Endothelial cell of umbilical vein (primary cell): ENCODE results near the gene TTC9B. TPM values are rescaled to one million over a fixed set of nuclear protein-coding genes. Genes with fewer than 3 reads are reported as not detected.

Experiments
- BruUV-seq: library from RNA; stranded (reverse); fragments of 400-500 nt; replicated peaks from 2 replicates; lab custom pipeline; 2021; lab: Mats Ljungman, UMichigan
- CTCF ChIA-PET: fragments of 300-600, 350-600 bp; sonication (Branson Sonifier 250); formaldehyde crosslinking; loops from one replicate; lab custom pipeline; 2021; ENCODE audit warnings: antibody characterized with exemption, inconsistent platforms; lab: Charles Lee
- POLR2A ChIA-PET: fragments of 300-600, 350-600 bp; sonication (Branson Sonifier 250); formaldehyde crosslinking; loops from one replicate; lab custom pipeline; 2021; ENCODE audit warnings: antibody characterized with exemption, inconsistent platforms; lab: Charles Lee
- DNase-seq: peaks from one replicate; pipeline ENCODE4 v3.0.0-alpha.2; 2011; ENCODE audit warnings: low read depth, low spot score
- FAIRE-seq: peaks from 2 replicates; lab custom pipeline; 2011; peaks lifted over from hg19 to GRCh38; lab: Jason Lieb, UNC
- H2AFZ ChIP-seq: 2 replicates; pipeline ENCODE4 v1.6.0; 2012; ENCODE audit warnings: low read depth, low read length, control low read depth, inconsistent platforms
- H3K27ac ChIP-seq: 2 replicates; pipeline ENCODE4 v1.5.1; 2011; ENCODE audit warnings: low read depth, mild to moderate bottlenecking, control low read depth, low read length, moderate library complexity; ENCODE audit not compliant: insufficient read depth
- H3K27me3 ChIP-seq, 2 experiments: 2 replicates each; pipeline versions ENCODE4 v1.6.0 to v1.6.1; 2011; ENCODE audit warnings: low read length in 2 of 2, mixed read lengths in 1 of 2; ENCODE audit not compliant: control insufficient read depth in 2 of 2, insufficient read depth in 2 of 2
- H3K36me3 ChIP-seq, 2 experiments: 2 replicates in 1 of 2; 3 replicates in 1 of 2; pipeline ENCODE4 v1.5.1; 2011; ENCODE audit warnings: low read length in 2 of 2, mild to moderate bottlenecking in 1 of 2, moderate library complexity in 1 of 2; ENCODE audit not compliant: control insufficient read depth in 2 of 2, insufficient read depth in 2 of 2; ENCODE audit errors: extremely low read depth in 1 of 2
- H3K4me1 ChIP-seq: 3 replicates; pipeline ENCODE4 v1.5.1; 2011; ENCODE audit warnings: mild to moderate bottlenecking, low read length; ENCODE audit not compliant: control insufficient read depth, insufficient read depth; ENCODE audit errors: extremely low read depth
- H3K4me2 ChIP-seq: 2 replicates; pipeline ENCODE4 v1.6.1; 2011; ENCODE audit warnings: low read length, control low read depth, mixed read lengths; ENCODE audit not compliant: insufficient read depth
- H3K4me3 ChIP-seq, 3 experiments: fragments of 200-600 bp in 1 of 3; sonication (generic), shearing (Covaris generic) in 1 of 3; replicated peaks in 1 of 3; 2 replicates each; pipeline ENCODE4 v1.5.1; 2011 to 2016; ENCODE audit warnings: control low read depth in 3 of 3, low read length in 3 of 3, mild to moderate bottlenecking in 2 of 3, inconsistent platforms in 1 of 3, low read depth in 1 of 3, moderate library complexity in 1 of 3; ENCODE audit not compliant: insufficient read depth in 1 of 3
- H3K79me2 ChIP-seq: 2 replicates; pipeline ENCODE4 v1.6.0; 2012; ENCODE audit warnings: low read length, inconsistent platforms; ENCODE audit not compliant: control insufficient read depth, insufficient read depth
- H3K9ac ChIP-seq: replicated peaks from 2 replicates; pipeline ENCODE3; 2011; ENCODE audit warnings: low read length, control low read depth; ENCODE audit not compliant: insufficient read depth; ENCODE audit errors: extremely low read depth
- H3K9me1 ChIP-seq: replicated peaks from 3 replicates; pipeline ENCODE4 v1.6.0; 2011; ENCODE audit warnings: mild to moderate bottlenecking, low read length; ENCODE audit not compliant: control insufficient read depth, insufficient read depth; ENCODE audit errors: extremely low read depth
- H3K9me3 ChIP-seq: replicated peaks from 2 replicates; pipeline ENCODE4 v1.5.1; 2012; ENCODE audit warnings: low read length, inconsistent platforms; ENCODE audit not compliant: control insufficient read depth, insufficient read depth
- H4K20me1 ChIP-seq: replicated peaks from 2 replicates; pipeline ENCODE3; 2011; ENCODE audit warnings: mild to moderate bottlenecking, low read length; ENCODE audit not compliant: control insufficient read depth, insufficient read depth; ENCODE audit errors: extremely low read depth
- FOS ChIP-seq: IDR thresholded peaks from 2 replicates; pipeline ENCODE4 v1.6.1; 2011; ENCODE audit warnings: mild to moderate bottlenecking, low read length, moderate library complexity, borderline replicate concordance; ENCODE audit not compliant: insufficient read depth
- POLR2AphosphoS5 ChIP-seq: IDR thresholded peaks from 2 replicates; pipeline ENCODE4 v1.6.1; 2012; ENCODE audit warnings: low read depth, mild to moderate bottlenecking, control low read depth, low read length, moderate library complexity; ENCODE audit not compliant: insufficient read depth
- dilution Hi-C: fragments of 300-500 bp; cut with MboI; formaldehyde crosslinking; loops from one replicate; pipeline ENCODE4 v1.15.0; 2019; ENCODE audit warnings: low sequenced_read_pairs; ENCODE audit not compliant: extremely low pct_ligation_motif_present
- intact Hi-C: fragments of 100-400 bp; cut with micrococcal nuclease; formaldehyde crosslinking; loops from one replicate; pipeline ENCODE4 v1.10.0; 2022
- polyA plus RNA-seq, 4 experiments: library from polyadenylated mRNA; depleted of rRNA in 3 of 4; stranded (reverse) in 3 of 4; unstranded in 1 of 4; fragments of >200 nt; gene quantifications; 2 replicates each; pipeline versions ENCODE4 v1.2.1 to v1.2.3, GENCODE V29; 2011 to 2012; ENCODE audit warnings: missing spikeins in 1 of 4
- total RNA-seq: library from RNA; stranded (reverse); gene quantifications from 2 replicates; pipeline ENCODE4 v1.2.3, GENCODE V29; 2021
- TF ChIP-seq, protein P1 (sequence below), 2 donors: IDR thresholded peaks; 1 replicate in 1 of 2; 2 replicates in 1 of 2; pipeline ENCODE4 v1.5.1; 2011; ENCODE audit warnings: low read length in 2 of 2, mild to moderate bottlenecking in 2 of 2, moderate library complexity in 2 of 2, control low read depth in 1 of 2, inconsistent platforms in 1 of 2, low read depth in 1 of 2; ENCODE audit not compliant: insufficient read depth in 1 of 2; ENCODE audit errors: extremely low read depth in 1 of 2

The TTC9B gene
- total and polyA plus RNA-seq, 2 donors (not counting 3 experiments of a cell fraction or from before 2014, with no cell fraction given), result not detected

DNA sequence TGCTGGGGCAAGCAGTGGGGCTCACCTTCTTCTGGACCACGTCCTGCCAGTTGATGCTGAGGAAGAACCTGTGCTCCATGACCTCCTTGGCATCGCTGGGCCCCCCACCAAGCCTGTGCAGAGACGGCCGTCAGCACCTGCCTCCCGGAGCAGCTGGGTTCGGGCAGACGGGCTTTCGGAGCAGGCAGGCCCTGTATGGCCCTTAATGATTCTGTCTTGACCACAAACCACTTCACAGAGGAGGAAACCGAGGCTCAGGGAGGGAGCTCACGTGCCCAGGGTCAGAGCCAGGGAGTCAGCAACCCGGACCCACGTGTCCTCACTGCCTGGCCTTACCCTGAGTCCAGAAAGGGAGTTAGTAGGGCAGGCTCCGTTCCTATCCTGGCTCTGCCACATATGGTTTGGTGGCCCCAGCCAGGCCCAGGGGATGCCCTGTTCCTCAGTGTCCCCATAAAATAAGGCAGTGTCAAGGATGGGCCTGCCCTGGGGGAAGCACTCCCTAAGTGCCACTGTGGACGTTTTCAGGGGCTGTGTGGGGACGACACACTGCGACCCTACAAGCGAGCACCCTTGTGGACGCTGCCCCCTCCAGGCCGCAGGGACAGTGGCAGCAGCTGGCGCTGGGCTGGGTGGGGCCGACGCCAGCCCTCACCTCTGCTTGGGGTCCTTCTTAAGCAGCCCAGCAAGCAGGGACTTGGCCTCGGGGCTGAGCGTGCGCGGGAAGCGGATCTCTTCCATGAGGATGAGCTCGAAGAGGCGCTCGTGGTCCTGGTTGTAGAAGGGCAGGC lies 17.2 kb upstream of the TTC9B start:
- H3K4me2 ChIP-seq, result no peak overlapping the region
- TF ChIP-seq, protein P1, sequence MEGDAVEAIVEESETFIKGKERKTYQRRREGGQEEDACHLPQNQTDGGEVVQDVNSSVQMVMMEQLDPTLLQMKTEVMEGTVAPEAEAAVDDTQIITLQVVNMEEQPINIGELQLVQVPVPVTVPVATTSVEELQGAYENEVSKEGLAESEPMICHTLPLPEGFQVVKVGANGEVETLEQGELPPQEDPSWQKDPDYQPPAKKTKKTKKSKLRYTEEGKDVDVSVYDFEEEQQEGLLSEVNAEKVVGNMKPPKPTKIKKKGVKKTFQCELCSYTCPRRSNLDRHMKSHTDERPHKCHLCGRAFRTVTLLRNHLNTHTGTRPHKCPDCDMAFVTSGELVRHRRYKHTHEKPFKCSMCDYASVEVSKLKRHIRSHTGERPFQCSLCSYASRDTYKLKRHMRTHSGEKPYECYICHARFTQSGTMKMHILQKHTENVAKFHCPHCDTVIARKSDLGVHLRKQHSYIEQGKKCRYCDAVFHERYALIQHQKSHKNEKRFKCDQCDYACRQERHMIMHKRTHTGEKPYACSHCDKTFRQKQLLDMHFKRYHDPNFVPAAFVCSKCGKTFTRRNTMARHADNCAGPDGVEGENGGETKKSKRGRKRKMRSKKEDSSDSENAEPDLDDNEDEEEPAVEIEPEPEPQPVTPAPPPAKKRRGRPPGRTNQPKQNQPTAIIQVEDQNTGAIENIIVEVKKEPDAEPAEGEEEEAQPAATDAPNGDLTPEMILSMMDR (IDR thresholded peaks at IDR 0.05; ENCODE audit: extremely low read depth in 1 of 2, insufficient read depth in 1 of 2, low read depth in 1 of 2, low read length in 2 of 2), result peak in 1 of 2 donors; percentile 20
- TF ChIP-seq FOS (no peak), POLR2AphosphoS5 (no peak)
- peaks cover 14% of the 10 kb centered on the region for H3K4me1 ChIP-seq
- no peak overlapping the region for H3K4me3 ChIP-seq
- BruUV-seq, result no TSS peak
- DNase-seq (no peak), FAIRE-seq (no peak)
- H3K36me3 ChIP-seq, result peaks cover 4 to 37% of the 10 kb centered on the region in 2 experiments
- ChIA-PET CTCF (no interaction called here), POLR2A (no interaction called here)
- H4K20me1 ChIP-seq, result no peaks in the 10 kb centered on the region
- H3K9me3 ChIP-seq, result no peaks in the 10 kb centered on the region
- no peaks in the 10 kb centered on the region for H3K9me1 ChIP-seq
- dilution Hi-C loops, result no loop called here
- no peaks in the 10 kb centered on the region for H3K27me3 ChIP-seq
- no peak overlapping the region for H3K9ac ChIP-seq
- no peak overlapping the region for H2AFZ ChIP-seq
- no peak overlapping the region for H3K27ac ChIP-seq
- intact Hi-C loops, result no loop called here
- H3K79me2 ChIP-seq, result no peaks in the 10 kb centered on the region
